BLaER1 treated with 17β-estradiol and CSF1 and Interleukin-3, amounts not matched to agents 10 nM and 100 nM (cell line): ENCODE measurements around the gene SYTL3.
"Not testable (repeated sequence)": the region's sequence is repeated elsewhere in the genome, so short reads cannot be mapped to it uniquely, and the experiment has no call there.

Experiments
- H3K27ac ChIP-seq, 11 experiments: shearing (Covaris generic); formaldehyde crosslinking; 2 replicates each; pipeline ENCODE4 v1.8.1; 2022
- H3K27me3 ChIP-seq, 11 experiments: shearing (Covaris generic); formaldehyde crosslinking; 2 replicates each; pipeline ENCODE4 v1.8.1; 2022
- H3K36me3 ChIP-seq, 11 experiments: shearing (Covaris generic); formaldehyde crosslinking; 2 replicates each; pipeline ENCODE4 v1.8.1; 2022
- H3K4me1 ChIP-seq, 10 experiments: shearing (Covaris generic); formaldehyde crosslinking; 2 replicates each; pipeline ENCODE4 v1.8.1; 2022
- H3K4me2 ChIP-seq, 11 experiments: shearing (Covaris generic); formaldehyde crosslinking; 2 replicates each; pipeline ENCODE4 v1.8.1; 2022
- H3K4me3 ChIP-seq, 10 experiments: shearing (Covaris generic); formaldehyde crosslinking; 2 replicates each; pipeline ENCODE4 v1.8.1; 2022
- H3K9ac ChIP-seq, 11 experiments: shearing (Covaris generic); formaldehyde crosslinking; 2 replicates each; pipeline ENCODE4 v1.8.1; 2022
- H3K9me3 ChIP-seq, 11 experiments: shearing (Covaris generic); formaldehyde crosslinking; replicated peaks in 1 of 11; 2 replicates each; pipeline ENCODE4 v1.8.1; 2022
- H4K20me1 ChIP-seq, 11 experiments: shearing (Covaris generic); formaldehyde crosslinking; 2 replicates each; pipeline ENCODE4 v1.8.1; 2022
- Cebpa-rat ChIP-seq, 11 experiments: shearing (Covaris generic); IDR thresholded peaks; 2 replicates each; pipeline ENCODE4 v1.8.1; 2022

Gene SYTL3

GRCh38 chr6:158649289-158650143 lies at the start of gene SYTL3:
Gene SYTL3, plus strand, starts transcription at chr6:158650054. Its CDS starts 13,215 bp downstream, at chr6:158663269.
- no peak; a peak in 1 of 22 replicates for TF ChIP-seq Cebpa-rat (IDR thresholded peaks at IDR 0.05)
- Histone ChIP-seq H3K9me3 (no peaks in the 10 kb centered on the region), H3K27me3 (peaks cover 0 to 44% (median 13%) of the 10 kb centered on the region in 11 experiments; a peak in 11 of 22 replicates), H3K27ac (peak within 1 kb of the TSS; percentile 21 to 76 (median 55); a peak in 20 of 22 replicates), H3K36me3 (no peaks in the 10 kb centered on the region), H4K20me1 (peaks cover 0 to 11% (median 0%) of the 10 kb centered on the region in 11 experiments; a peak in 2 of 22 replicates), H3K9ac (peak within 1 kb of the TSS in 9 of 11 experiments; percentile 5 to 71 (median 39); a peak in 11 of 22 replicates), H3K4me1 (peaks cover 49 to 78% (median 56%) of the 10 kb centered on the region in 10 experiments), H3K4me3 (peak within 1 kb of the TSS in 8 of 10 experiments; percentile 5 to 43 (median 24); a peak in 10 of 20 replicates), H3K4me2 (peak within 1 kb of the TSS; percentile 79 to 92 (median 87))

- no peak overlapping the region for H3K4me3 ChIP-seq
- H3K27me3 ChIP-seq: no peaks in the 10 kb centered on the region
- TF ChIP-seq Cebpa-rat (IDR thresholded peaks at IDR 0.05): no peak
- no peaks in the 10 kb centered on the region for H3K9me3 ChIP-seq
- H3K4me1 ChIP-seq: no peaks in the 10 kb centered on the region
- peaks cover 52 to 95% (median 82%) of the 10 kb centered on the region in 11 experiments for H3K36me3 ChIP-seq
- H3K27ac ChIP-seq: no peak overlapping the region
- 0 out of 22 replicates have a peak overlapping the region, but pooled peaks of 1 of the 11 experiments have one; percentile 11 for H3K9ac ChIP-seq
- H3K4me2 ChIP-seq: no peak overlapping the region
- H4K20me1 ChIP-seq: peaks cover 0 to 50% (median 20%) of the 10 kb centered on the region in 11 experiments; a peak in 13 of 22 replicates
These were observed 46.4 kb upstream of the SYTL3 start for GRCh38 chr6:158603261-158604047.

GRCh38 chr6:158604048-158604406 lies 45.8 kb upstream of the SYTL3 start:
- Histone ChIP-seq H3K27ac (no peak overlapping the region), H3K4me2 (no peak overlapping the region), H4K20me1 (peaks cover 0 to 46% (median 20%) of the 10 kb centered on the region in 11 experiments; a peak in 13 of 22 replicates), H3K9ac (no peak overlapping the region), H3K27me3 (no peaks in the 10 kb centered on the region), H3K4me1 (no peaks in the 10 kb centered on the region), H3K4me3 (no peak overlapping the region), H3K36me3 (peaks cover 54 to 96% (median 82%) of the 10 kb centered on the region in 11 experiments), H3K9me3 (no peaks in the 10 kb centered on the region)
- no peak for TF ChIP-seq Cebpa-rat (IDR thresholded peaks at IDR 0.05)

- Histone ChIP-seq H3K4me2 (no peak overlapping the region), H3K9me3 (no peaks in the 10 kb centered on the region), H3K27ac (no peak overlapping the region), H4K20me1 (peaks cover 0 to 37% (median 20%) of the 10 kb centered on the region in 11 experiments; a peak in 13 of 22 replicates), H3K27me3 (no peaks in the 10 kb centered on the region), H3K36me3 (peaks cover 54 to 96% (median 82%) of the 10 kb centered on the region in 11 experiments), H3K4me1 (no peaks in the 10 kb centered on the region), H3K4me3 (no peak overlapping the region), H3K9ac (no peak overlapping the region)
- no peak for TF ChIP-seq Cebpa-rat (IDR thresholded peaks at IDR 0.05)
These were observed 44.5 kb upstream of the SYTL3 start for GRCh38 chr6:158605266-158605878.

- not testable (repeated sequence) for H3K27me3 ChIP-seq, H3K4me3 ChIP-seq, H3K4me1 ChIP-seq, H3K27ac ChIP-seq, H3K4me2 ChIP-seq, H3K9me3 ChIP-seq, H3K9ac ChIP-seq
- peaks cover 0 to 37% (median 20%) of the 10 kb centered on the region in 11 experiments; a peak in 13 of 22 replicates for H4K20me1 ChIP-seq
- peaks cover 57 to 96% (median 83%) of the 10 kb centered on the region in 11 experiments for H3K36me3 ChIP-seq
These were observed 43.8 kb upstream of the SYTL3 start for GRCh38 chr6:158606011-158606410.

GRCh38 chr6:158606935-158607334 lies 42.9 kb upstream of the SYTL3 start:
- no peaks in the 10 kb centered on the region for H3K27me3 ChIP-seq
- TF ChIP-seq Cebpa-rat (IDR thresholded peaks at IDR 0.05): no peak
- H3K4me3 ChIP-seq: no peak overlapping the region
- H3K4me2 ChIP-seq: no peak overlapping the region
- H3K27ac ChIP-seq: no peak overlapping the region
- no peaks in the 10 kb centered on the region for H3K9me3 ChIP-seq
- H3K4me1 ChIP-seq: no peaks in the 10 kb centered on the region
- peaks cover 66 to 96% (median 88%) of the 10 kb centered on the region in 11 experiments for H3K36me3 ChIP-seq
- H3K9ac ChIP-seq: no peak overlapping the region
- H4K20me1 ChIP-seq: peaks cover 0 to 37% (median 20%) of the 10 kb centered on the region in 11 experiments; a peak in 13 of 22 replicates

GRCh38 chr6:158607411-158608170 lies 42.3 kb upstream of the SYTL3 start:
- H3K4me3 ChIP-seq: no peak overlapping the region
- H3K9ac ChIP-seq: no peak overlapping the region
- H3K9me3 ChIP-seq: no peaks in the 10 kb centered on the region
- H3K4me2 ChIP-seq: no peak overlapping the region
- H3K27ac ChIP-seq: no peak overlapping the region
- TF ChIP-seq Cebpa-rat (IDR thresholded peaks at IDR 0.05): no peak
- H3K4me1 ChIP-seq: no peaks in the 10 kb centered on the region
- H3K27me3 ChIP-seq: no peaks in the 10 kb centered on the region
- H3K36me3 ChIP-seq: peaks cover 73 to 96% (median 90%) of the 10 kb centered on the region in 11 experiments
- peaks cover 0 to 37% (median 17%) of the 10 kb centered on the region in 11 experiments; a peak in 13 of 22 replicates for H4K20me1 ChIP-seq

GRCh38 chr6:158608221-158608620 lies 41.6 kb upstream of the SYTL3 start:
- H3K27me3 ChIP-seq: no peaks in the 10 kb centered on the region
- no peaks in the 10 kb centered on the region for H3K4me1 ChIP-seq
- peaks cover 0 to 32% (median 12%) of the 10 kb centered on the region in 11 experiments; a peak in 13 of 22 replicates for H4K20me1 ChIP-seq
- peaks cover 79 to 96% (median 90%) of the 10 kb centered on the region in 11 experiments for H3K36me3 ChIP-seq
- H3K4me3 ChIP-seq: no peak overlapping the region
- H3K27ac ChIP-seq: no peak overlapping the region
- TF ChIP-seq Cebpa-rat (IDR thresholded peaks at IDR 0.05): no peak
- no peak overlapping the region for H3K4me2 ChIP-seq
- no peaks in the 10 kb centered on the region for H3K9me3 ChIP-seq
- H3K9ac ChIP-seq: no peak overlapping the region
